ENCODE results near the gene BDH2.

The BDH2 gene

GRCh38 chr4:103085555-103086196 is 14.0 kb downstream of the BDH2 start:
- DNase-seq (ENCODE audit: low read depth in 2 of 2) = no peak

DNA sequence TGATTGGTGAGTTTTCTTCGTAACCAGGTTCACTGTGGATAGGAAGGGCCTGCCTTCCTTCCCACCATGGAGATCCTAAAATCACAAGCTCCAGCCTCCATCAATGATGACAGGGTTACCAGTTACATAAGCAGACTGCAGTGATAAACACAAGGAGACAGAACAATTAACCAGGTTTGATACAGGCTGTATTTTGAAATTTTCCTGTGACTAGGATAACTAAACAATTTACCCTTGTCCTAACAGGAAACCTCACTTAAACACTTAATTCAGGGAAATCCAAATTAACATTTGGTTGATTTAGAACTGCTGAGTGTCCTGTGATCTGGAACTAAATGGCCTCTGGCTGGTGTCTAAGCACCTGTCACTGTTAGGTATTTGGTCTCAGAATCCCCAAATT is 20.0 kb downstream of the BDH2 start:
- DNase-seq (ENCODE audit: low read depth in 2 of 2) = no peak

GRCh38 chr4:103076747-103077347 is 22.8 kb downstream of the BDH2 start, which contains the start of gene SLC9B2:
Gene SLC9B2, minus strand, starts transcription at chr4:103076761. Its CDS starts 9,211 bp downstream, at chr4:103067550.
- DNase-seq (ENCODE audit: low read depth in 2 of 2) = peak; percentile 35 to 37

DNA sequence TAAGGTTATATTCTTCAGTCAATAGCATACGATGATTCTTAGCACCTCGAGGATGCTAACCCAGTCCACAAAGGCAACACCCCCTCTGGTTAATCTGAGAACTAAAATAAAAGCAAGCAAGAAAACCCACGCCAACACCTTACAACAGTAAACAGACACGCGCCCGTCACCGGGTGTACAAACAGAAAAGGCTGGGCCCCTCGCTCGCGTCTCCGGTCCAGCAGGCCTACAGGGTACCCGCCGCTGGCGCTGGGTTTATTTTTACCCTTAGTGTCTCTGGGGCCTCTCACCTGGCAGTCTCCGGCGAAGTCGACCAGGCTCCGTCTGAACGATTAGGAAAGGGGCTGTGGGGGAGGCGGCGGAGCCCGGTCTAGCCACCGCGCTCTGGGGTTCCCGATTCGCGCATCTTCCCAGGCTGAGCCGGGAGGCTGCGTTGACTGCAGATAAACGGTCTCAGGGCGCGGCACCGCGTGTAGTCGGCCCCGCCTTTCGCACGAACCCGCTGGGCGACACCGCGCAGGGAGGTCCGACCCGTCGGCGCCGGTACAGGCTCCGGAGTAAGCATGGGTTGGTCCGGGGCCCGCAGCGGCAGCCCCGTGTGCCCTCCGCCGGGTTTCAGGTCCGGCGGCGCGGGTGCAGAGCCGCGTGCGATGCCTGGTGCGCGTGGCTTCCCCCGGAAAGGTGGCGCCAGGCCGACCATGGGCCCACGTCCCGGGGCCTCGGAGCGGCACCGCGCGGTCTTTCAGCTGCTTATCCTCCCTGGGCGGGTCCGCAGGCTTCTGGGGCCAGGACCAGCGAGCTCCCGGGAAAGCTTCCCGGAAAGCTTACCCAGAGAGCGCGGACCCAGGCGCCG is 23.5 kb downstream of the BDH2 start:
- DNase-seq (ENCODE audit: low read depth in 2 of 2) = peak; percentile 46 to 51

DNA sequence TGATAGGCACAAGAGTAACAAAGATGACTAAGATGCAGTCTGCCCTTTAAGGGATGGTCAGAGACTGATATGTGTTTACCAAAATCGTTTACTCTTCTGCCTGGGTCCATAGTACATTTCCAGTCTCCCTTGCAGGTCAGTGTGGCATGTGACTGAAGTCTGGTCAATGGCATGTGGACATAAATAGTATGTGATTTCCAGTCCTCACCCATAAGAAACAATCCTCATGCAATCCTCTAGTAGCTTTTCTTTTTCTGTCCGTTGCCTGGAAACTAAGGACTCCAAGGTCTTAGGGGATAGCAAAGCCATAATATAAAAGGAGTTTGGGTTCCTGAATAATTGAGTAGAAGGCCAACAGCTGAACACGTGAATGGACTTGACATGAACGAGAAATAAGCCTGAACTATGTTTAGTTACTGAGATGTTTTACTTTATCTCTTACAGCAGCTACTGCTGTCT is 24.2 kb downstream of the BDH2 start:
- DNase-seq (ENCODE audit: low read depth in 2 of 2) = no peak

DNA sequence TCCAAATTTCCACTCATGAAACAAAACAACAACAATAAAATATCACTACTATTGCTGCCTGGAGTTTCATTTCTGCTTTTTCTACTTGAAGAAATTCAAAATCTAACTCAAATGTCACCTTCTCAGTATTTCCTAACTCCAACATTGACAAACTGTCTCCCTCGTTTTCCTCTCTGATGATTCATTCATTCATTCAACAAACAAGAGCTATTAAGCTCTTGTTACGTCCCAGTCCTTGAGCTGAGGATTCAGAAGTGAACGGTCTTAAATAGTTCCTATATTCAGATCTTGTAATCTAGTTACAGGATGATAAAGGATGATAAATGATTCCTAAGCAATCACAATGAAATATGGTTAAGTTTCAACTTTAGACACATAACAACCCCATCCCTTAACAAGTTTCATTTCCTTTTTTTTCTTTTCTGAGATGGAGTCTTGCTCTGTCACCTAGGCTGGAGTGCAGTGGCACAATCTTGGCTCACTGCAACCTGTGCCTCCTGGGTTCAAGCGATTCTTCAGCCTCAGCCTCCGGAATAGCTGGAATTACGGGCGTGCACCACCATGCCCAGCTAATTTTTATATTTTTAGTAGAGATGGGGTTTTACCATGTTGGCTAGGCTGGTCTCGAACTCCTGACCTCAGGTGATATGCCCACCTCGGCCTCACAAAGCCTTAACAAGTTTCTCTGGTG is 24.7 kb downstream of the BDH2 start:
- DNase-seq (ENCODE audit: low read depth in 2 of 2) = no peak

DNA sequence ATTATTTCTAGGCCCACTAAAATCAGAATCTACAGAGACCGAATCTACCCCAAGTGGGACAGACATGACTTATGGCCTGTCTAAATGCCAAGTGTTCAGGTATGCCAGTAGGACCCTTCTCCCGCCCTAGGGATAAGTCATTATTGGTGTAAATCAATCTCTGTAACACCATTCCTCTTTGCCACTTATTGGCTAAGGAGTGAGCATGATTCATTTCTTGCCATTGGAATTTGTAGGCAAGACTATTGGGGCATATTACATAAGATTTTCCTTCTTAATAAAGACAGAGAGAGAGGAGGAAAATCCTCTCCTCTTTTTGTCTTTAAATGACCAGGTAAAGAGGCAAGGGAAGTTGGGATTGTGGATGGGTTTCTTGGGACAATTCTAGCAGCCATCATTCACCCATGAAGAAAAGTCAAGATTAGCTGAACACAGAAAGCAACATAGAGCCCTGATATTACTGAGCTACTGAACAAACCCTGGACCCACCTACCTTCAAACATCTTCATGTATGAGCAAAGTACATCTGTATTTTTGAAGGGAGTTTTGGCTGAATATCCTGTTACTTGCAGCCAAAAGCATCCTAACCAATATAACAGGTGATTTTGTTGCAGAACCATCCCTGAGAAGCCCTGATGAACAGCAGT is 25.7 kb downstream of the BDH2 start:
- no peak for DNase-seq (ENCODE audit: low read depth in 2 of 2)

- DNase-seq (ENCODE audit: low read depth in 2 of 2) = no peak
These were observed 31.6 kb downstream of the BDH2 start for GRCh38 chr4:103067841-103068547.

DNA sequence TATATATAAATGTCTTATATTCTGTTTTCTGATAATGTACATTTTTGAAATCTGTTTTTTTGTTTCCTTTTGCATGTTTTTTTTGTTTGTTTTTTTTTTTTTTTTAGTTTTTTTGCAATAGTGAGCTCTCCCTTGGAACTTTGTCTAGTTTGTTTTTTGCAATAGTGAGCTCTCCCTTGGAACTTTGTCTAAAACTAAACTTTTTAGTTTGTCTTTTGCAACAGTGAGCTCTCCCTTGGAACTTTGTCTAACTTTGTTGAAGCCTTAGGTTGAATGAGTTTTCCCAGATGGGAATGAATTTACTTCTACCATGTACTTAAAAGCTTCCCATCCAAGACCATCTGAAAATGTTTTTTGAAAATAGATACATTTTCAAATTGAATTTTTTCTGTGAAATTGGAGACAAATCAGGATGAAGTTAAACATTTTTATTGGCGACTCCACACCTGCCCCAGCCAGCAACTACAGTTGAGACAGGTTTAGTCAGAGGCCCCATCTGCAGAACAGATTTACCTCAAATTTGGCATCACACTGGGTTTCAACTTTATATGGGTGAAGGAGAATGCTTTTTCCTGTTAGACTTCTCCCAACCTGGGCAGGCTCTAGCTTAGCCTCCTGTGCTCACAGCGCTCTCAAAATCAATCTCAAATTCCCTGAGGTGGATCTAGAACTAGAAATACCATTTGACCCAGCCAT is 39.0 kb downstream of the BDH2 start:
- no peak for DNase-seq (ENCODE audit: low read depth in 2 of 2)

DNA sequence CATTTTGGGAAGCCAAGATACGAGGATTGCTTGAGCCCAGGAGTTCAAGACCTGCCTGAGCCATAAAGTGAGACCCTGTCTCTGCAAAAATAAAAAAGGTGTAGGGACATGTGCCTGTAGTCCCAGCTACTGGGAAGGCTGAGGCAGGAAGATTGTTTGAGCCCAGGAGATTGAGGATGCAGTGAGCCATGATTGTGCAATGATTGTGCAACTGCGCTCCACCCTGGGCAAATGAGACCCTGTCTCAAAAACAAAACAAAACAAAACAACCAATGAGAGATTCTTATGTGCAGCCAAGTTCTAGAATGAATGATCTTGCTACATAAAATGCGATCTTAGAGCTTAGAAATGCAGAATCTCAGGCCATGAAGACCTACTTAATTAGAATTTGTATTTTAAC is 45.6 kb downstream of the BDH2 start:
- DNase-seq (ENCODE audit: low read depth in 2 of 2) = no peak

GRCh38 chr4:103052779-103053178 is 46.9 kb downstream of the BDH2 start:
- DNase-seq (ENCODE audit: low read depth in 2 of 2) = no peak

DNA sequence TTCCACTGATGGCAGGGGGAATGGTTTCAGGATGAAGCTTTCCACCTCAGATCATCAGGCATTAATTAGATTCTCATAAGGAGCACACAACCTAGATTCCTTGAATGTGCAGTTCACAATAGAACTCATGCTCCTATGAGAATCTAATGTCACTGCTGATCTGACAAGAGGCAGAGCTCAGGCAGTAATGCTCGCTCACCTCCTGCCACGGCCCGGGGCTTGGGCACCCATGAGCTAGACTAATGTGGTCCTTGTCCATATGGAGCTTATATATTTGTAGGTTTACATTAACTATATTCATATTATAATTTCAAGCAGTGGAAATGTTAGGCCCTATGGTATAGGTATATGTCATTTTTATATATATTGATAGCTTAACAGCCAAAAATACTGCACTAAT is 47.5 kb downstream of the BDH2 start:
- DNase-seq (ENCODE audit: low read depth in 2 of 2) = no peak

GRCh38 chr4:103050736-103051436 is 48.7 kb downstream of the BDH2 start:
- DNase-seq (ENCODE audit: low read depth in 2 of 2) = no peak

- peak in 1 of 2 donors; percentile 4 for DNase-seq (ENCODE audit: low read depth in 2 of 2)
These were observed 53.0 kb downstream of the BDH2 start for GRCh38 chr4:103046416-103047290.

- DNase-seq (ENCODE audit: low read depth in 2 of 2) = no peak
These were observed 55.5 kb downstream of the BDH2 start for GRCh38 chr4:103044183-103044582.

GRCh38 chr4:103036169-103036568 is 63.5 kb downstream of the BDH2 start:
- no peak for DNase-seq (ENCODE audit: low read depth in 2 of 2)

DNA sequence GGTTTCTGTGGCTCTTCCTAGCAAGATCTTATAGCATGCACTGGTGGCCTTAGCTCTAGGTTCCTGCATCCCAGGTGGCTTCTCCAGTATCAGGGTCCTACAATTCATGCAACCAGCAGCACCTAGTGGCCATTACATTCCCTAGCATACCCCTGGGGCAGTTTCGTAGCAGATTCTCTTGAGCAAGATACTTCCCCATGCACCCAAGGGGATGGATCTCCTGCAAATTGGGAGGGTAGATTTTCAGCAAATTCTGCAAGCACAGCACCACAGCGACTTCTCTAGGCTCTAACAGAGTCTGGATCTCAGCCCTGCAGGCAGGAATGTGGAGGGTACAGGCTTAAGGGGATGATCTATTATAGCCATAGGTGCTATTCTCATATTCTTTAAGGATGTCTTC is 67.1 kb downstream of the BDH2 start:
- DNase-seq (ENCODE audit: low read depth in 2 of 2) = no peak

DNA sequence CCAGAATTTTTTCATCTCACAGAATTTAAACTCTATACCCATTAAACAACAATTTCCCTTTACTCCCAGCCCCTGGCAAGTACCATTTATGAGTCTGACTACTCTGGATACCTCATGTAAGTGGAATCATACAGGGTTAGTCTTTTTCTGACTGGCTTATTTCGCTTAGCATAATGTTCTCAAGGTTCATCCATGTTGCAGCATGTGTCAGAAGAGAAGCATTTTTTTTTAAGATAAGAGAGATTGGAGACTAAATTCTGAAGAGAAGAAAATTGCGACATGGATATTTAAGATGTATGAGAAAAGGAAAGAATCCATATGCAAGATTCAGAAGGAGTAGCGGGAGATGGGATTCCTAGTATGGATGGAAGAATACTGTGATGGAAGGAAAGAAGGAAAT is 68.8 kb downstream of the BDH2 start:
- no peak for DNase-seq (ENCODE audit: low read depth in 2 of 2)

DNA sequence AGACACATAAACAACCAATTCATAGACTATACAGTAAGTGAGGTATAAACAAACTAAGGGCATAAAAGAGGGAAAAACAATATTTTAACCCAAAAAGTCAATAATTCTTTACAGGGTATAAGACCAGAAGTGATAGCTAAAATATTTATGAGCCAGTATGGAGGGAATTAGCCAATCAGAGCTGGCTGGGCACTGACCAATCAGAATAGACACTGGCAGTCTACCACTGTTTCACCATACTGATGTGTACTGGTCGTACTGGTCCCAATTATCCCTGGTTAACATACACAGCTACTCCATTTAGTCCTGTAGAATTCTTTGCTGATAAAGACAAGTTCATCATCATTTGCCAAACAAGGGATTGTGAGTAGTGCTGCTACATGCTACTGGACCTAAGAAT is 70.3 kb downstream of the BDH2 start:
- no peak for DNase-seq (ENCODE audit: low read depth in 2 of 2)

Measured in stimulated activated CD4-positive, alpha-beta T cell treated with anti-CD3 and anti-CD28 coated beads, Interleukin-4, amount 100 ng/mL, for 48 hours (primary cell).